ENCODE results near the gene FKBP1A. TPM values are rescaled to one million over a fixed set of nuclear protein-coding genes. Genes with fewer than 3 reads are reported as not detected.
A peak's percentile ranks its signal among the peaks of the same experiment; 100 is the strongest.

FKBP1A gene
- total and polyA plus RNA-seq, 9 of the 15 experiments (the other 6 are each of a cell fraction or from before 2014, with no cell fraction given), result 48.8 to 502 (median 89.6) TPM

DNA sequence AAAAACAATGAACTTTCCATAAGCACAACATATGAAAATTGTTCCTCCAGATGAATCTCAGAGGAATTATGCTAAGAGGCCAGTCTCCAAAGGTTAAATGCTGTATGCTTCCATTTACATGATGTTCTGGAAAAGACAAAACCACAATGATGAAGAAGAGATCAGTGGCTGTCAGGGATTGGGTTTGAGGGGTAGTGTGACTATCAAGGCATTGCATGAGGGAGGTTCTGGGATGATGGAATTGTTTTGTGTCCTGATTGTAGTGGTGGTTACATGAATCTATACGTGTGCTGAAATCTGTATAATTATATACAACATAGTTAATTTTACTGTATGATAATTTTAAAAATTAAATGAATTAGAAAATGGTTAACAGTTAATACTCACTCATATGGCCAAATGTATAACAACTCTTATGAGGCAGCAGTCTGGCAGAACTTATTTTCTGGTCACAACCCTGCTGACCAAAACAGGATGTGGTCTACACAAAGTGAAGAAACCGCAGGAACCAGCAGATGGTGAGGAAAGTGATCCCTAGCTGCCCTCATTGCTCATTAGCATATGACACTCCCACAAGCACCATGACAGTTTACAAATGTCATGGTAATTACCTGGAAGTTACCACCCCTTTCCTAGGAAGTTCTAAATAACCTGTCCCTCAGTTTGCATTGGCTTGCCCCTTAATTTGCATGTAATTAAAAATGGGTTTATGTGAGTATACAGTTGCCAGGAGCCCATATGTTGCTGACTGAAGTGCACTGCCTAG, 41.9 kb upstream of the FKBP1A start (continued):
- TF ChIP-seq, protein P1, sequence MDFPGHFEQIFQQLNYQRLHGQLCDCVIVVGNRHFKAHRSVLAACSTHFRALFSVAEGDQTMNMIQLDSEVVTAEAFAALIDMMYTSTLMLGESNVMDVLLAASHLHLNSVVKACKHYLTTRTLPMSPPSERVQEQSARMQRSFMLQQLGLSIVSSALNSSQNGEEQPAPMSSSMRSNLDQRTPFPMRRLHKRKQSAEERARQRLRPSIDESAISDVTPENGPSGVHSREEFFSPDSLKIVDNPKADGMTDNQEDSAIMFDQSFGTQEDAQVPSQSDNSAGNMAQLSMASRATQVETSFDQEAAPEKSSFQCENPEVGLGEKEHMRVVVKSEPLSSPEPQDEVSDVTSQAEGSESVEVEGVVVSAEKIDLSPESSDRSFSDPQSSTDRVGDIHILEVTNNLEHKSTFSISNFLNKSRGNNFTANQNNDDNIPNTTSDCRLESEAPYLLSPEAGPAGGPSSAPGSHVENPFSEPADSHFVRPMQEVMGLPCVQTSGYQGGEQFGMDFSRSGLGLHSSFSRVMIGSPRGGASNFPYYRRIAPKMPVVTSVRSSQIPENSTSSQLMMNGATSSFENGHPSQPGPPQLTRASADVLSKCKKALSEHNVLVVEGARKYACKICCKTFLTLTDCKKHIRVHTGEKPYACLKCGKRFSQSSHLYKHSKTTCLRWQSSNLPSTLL (IDR thresholded peaks at IDR 0.05), result no peak
- TF ChIP-seq ARHGAP35 (IDR thresholded peaks at IDR 0.05; ENCODE audit: partially characterized antibody), result no peak
- TF ChIP-seq RBM25 (IDR thresholded peaks at IDR 0.05; ENCODE audit: low read depth, low read length, severe bottlenecking), result no peak
- TF ChIP-seq ZNF224 (CRISPR knock-in tag; IDR thresholded peaks at IDR 0.05), result no peak
- TF ChIP-seq EHMT2 (IDR thresholded peaks at IDR 0.05), result no peak
- no peak for TF ChIP-seq THRAP3 (IDR thresholded peaks at IDR 0.05; ENCODE audit: borderline replicate concordance)
- peak; percentile 48; the same call in 1 of the 2 replicates for TF ChIP-seq SOX6 (IDR thresholded peaks at IDR 0.05)
- TF ChIP-seq RBFOX2 (IDR thresholded peaks at IDR 0.05; ENCODE audit: low read depth, low read length), result no peak
- no peak for TF ChIP-seq ZNF165 (CRISPR knock-in tag; IDR thresholded peaks at IDR 0.05; ENCODE audit: borderline replicate concordance)
- peak; percentile 75; the same call in 1 of the 2 replicates for TF ChIP-seq DPF2 (IDR thresholded peaks at IDR 0.05)
- TF ChIP-seq XRCC3 (IDR thresholded peaks at IDR 0.05), result no peak
- TF ChIP-seq PRPF4 (IDR thresholded peaks at IDR 0.05; ENCODE audit: insufficient read depth, low read depth, low read length, poor library complexity, severe bottlenecking), result no peak
- TF ChIP-seq SUPT5H (IDR thresholded peaks at IDR 0.05), result no peak
- TF ChIP-seq SREBF2 (CRISPR knock-in tag; IDR thresholded peaks at IDR 0.05), result no peak
- TF ChIP-seq KDM2B (CRISPR knock-in tag; IDR thresholded peaks at IDR 0.05), result no peak
- no peak for TF ChIP-seq NCOA2 (IDR thresholded peaks at IDR 0.05; ENCODE audit: partially characterized antibody in 2 of 2)
- peak; percentile 70 to 79 for TF ChIP-seq KDM1A (IDR thresholded peaks at IDR 0.05)
- TF ChIP-seq RBM17 (IDR thresholded peaks at IDR 0.05; ENCODE audit: borderline replicate concordance, low read depth, low read length), result no peak
- TF ChIP-seq L3MBTL2 (IDR thresholded peaks at IDR 0.05), result peak; percentile 25; the same call in 1 of the 2 replicates
- TF ChIP-seq, protein P2, sequence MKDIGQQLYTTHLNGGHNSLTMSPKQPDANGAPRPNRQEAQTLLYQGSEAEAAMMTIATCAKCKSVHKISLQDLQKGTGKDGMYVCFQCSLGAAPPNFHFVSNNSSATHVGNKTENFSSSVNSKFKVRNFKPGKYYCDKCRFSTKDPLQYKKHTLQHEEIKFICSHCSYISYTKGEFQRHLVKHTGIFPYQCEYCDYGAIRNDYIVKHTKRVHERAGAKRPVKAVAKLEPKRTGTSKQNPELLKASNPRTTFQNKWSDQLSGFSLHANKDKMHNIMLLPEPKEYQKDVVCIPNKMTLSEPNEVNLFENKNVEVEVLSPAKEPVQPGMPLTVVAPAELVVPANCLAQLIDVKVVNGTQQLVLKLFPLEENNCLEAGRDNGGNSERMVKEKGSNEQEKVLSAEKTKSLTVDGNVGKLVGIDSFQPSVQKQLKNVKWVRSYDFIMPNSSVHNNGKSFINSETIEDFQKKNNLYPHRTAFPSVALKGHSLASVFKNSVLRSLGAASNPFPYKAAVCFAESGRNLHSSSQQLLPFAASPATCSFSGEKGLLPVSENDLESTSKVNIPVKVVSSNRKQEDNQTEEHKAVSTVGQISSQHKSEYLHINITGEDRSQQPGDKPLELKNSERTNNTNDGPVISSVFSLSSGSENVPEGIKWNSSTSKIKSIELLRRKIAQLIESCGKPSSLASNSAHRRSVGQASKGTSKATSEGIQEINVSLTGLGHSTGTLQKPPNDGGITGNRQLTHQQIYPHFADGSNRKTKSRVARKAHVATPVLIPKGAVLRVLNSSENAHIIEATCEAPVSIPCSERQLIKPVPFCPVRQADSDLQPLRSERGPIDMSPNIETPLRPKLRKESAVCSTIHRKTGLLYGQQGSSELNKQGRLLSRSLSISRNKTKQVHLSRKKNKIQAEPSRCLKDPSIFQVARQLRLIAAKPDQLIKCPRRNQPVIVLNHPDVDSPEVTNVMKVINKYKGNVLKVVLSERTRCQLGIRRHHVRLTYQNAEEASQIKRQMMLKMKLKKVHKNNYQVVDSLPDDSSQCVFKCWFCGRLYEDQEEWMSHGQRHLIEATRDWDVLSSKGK (CRISPR knock-in tag; IDR thresholded peaks at IDR 0.05), result no peak
- no peak for TF ChIP-seq PBX2 (CRISPR knock-in tag; IDR thresholded peaks at IDR 0.05; ENCODE audit: low read depth)
- peak; percentile 84 for TF ChIP-seq PBX2 (tag; conservative IDR thresholded peaks at IDR 0.05; ENCODE audit: low read depth)
- no peak for TF ChIP-seq GTF2A2 (tag; IDR thresholded peaks at IDR 0.05)

Measured in K562 (cell line).